DMS79 (cell line): ENCODE data around the gene PDE12.
A peak's percentile ranks its signal among the peaks of the same experiment; 100 is the strongest.
"Not testable (repeated sequence)": the region's sequence is repeated elsewhere in the genome, so short reads cannot be mapped to it uniquely, and the experiment has no call there.

Experiments used
- DNase-seq: peaks from one replicate; lab custom pipeline; 2025; lab: John Stamatoyannopoulos, UW

Gene PDE12

GRCh38 chr3:57587905-57588304 is 31.8 kb downstream of the PDE12 start:
- DNase-seq = no peak

- no peak for DNase-seq
These were observed 36.2 kb downstream of the PDE12 start for GRCh38 chr3:57592306-57592705.

- no peak for DNase-seq
These were observed 38.1 kb downstream of the PDE12 start for GRCh38 chr3:57594144-57594543.

- no peak for DNase-seq
These were observed 38.5 kb downstream of the PDE12 start for GRCh38 chr3:57594576-57594975.

- DNase-seq = no peak
These were observed 40.5 kb downstream of the PDE12 start for GRCh38 chr3:57596495-57597126.

- peak; percentile 94 for DNase-seq
These were observed 41.3 kb downstream of the PDE12 start, which contains the start of gene ARF4 for GRCh38 chr3:57597127-57597923. TSS of gene ARF4 (minus strand) at chr3:57597344. CDS start at chr3:57597140, 204 bp downstream.

- no peak for DNase-seq
These were observed 42.8 kb downstream of the PDE12 start for GRCh38 chr3:57598765-57599360.

- DNase-seq = no peak
These were observed 44.1 kb downstream of the PDE12 start for GRCh38 chr3:57600195-57600594.

GRCh38 chr3:57604971-57605370 is 48.9 kb downstream of the PDE12 start:
- no peak for DNase-seq

GRCh38 chr3:57605683-57606082 is 49.6 kb downstream of the PDE12 start:
- DNase-seq = no peak

- not testable (repeated sequence) for DNase-seq
These were observed 55.8 kb downstream of the PDE12 start for GRCh38 chr3:57611870-57612269.

GRCh38 chr3:57616233-57616632 is 60.2 kb downstream of the PDE12 start:
- no peak for DNase-seq
